K562 (cell line): ENCODE data around the gene RXRA. TPM values are rescaled to one million over a fixed set of nuclear protein-coding genes. Genes with fewer than 3 reads are reported as not detected.
A peak's percentile ranks its signal among the peaks of the same experiment; 100 is the strongest.

Experiments
- ATAC-seq: fragments of 200-7000 bp; cut with Tn5 transposase; 3 replicates; pipeline ENCODE4 v1.9.1; 2020; ENCODE audit warnings: moderate library complexity
- BruUV-seq: library from RNA; stranded (reverse); fragments of 400-500 nt; replicated peaks from 2 replicates; lab custom pipeline; 2021; lab: Mats Ljungman, UMichigan
- CTCF ChIA-PET: fragments of 300-600 bp; formaldehyde crosslinking; extraction: SDS; loops from one replicate; lab custom pipeline; 2021; ENCODE audit warnings: low intra/inter-chr PET ratio; lab: Yijun Ruan, JAX
- POLR2A ChIA-PET: fragments of 300-600, 350-650 bp; sonication (Branson Sonifier 250); formaldehyde crosslinking; extraction: SDS; loops from one replicate; lab custom pipeline; 2021; ENCODE audit warnings: antibody characterized with exemption, inconsistent platforms; lab: Yijun Ruan, JAX
- DNase-seq, 4 experiments: peaks; one replicate each; pipeline versions ENCODE4 v3.0.0 to v3.0.0-alpha.2; 2011 to 2018; ENCODE audit warnings: low spot score in 3 of 4, mixed read lengths in 3 of 4; ENCODE audit errors: extremely low read depth in 1 of 4
- FAIRE-seq: peaks from 2 replicates; lab custom pipeline; 2011; peaks lifted over from hg19 to GRCh38; lab: Jason Lieb, UNC
- H2AFZ ChIP-seq: 2 replicates; pipeline ENCODE4 v1.6.0; 2011; ENCODE audit warnings: low read depth, low read length, control low read depth, inconsistent platforms
- H3K27ac ChIP-seq: fragments of 200-600 bp; 3 replicates; pipeline ENCODE4 v1.8.0; 2011; ENCODE audit warnings: low read depth, mild to moderate bottlenecking, control low read depth, inconsistent platforms, low read length, moderate library complexity, mixed read lengths; ENCODE audit errors: extremely low read depth
- H3K27me3 ChIP-seq, 2 experiments: fragments of 300-600 bp in 1 of 2; 2 replicates in 1 of 2; 3 replicates in 1 of 2; pipeline versions ENCODE4 v1.6.0 to v1.8.0; 2011; ENCODE audit warnings: inconsistent platforms in 2 of 2, low read length in 2 of 2, mild to moderate bottlenecking in 1 of 2, mixed read lengths in 1 of 2, moderate library complexity in 1 of 2; ENCODE audit not compliant: control insufficient read depth in 2 of 2, insufficient read depth in 2 of 2
- H3K36me3 ChIP-seq: fragments of 300-600 bp; 3 replicates; pipeline ENCODE4 v1.8.0; 2011; ENCODE audit warnings: mild to moderate bottlenecking, low read length, inconsistent platforms; ENCODE audit not compliant: control insufficient read depth, insufficient read depth
- H3K4me1 ChIP-seq, 2 experiments: fragments of 200-600 bp in 1 of 2; replicated peaks in 1 of 2; 2 replicates in 1 of 2; 3 replicates in 1 of 2; pipeline versions ENCODE4 v1.5.1 to v1.8.0; 2011; ENCODE audit warnings: inconsistent platforms in 2 of 2, low read length in 2 of 2, mild to moderate bottlenecking in 1 of 2, mixed read lengths in 1 of 2, moderate library complexity in 1 of 2; ENCODE audit not compliant: control insufficient read depth in 2 of 2, insufficient read depth in 2 of 2
- H3K4me2 ChIP-seq: 2 replicates; pipeline ENCODE4 v1.6.1; 2011; ENCODE audit warnings: low read length, control low read depth, inconsistent platforms, mixed read lengths; ENCODE audit not compliant: insufficient read depth
- H3K4me3 ChIP-seq: fragments of 200-600 bp; sonication (generic), shearing (Covaris generic); 2 replicates; pipeline ENCODE4 v1.5.1; 2016; ENCODE audit warnings: control low read depth, inconsistent platforms
- H3K79me2 ChIP-seq: fragments of 200-600 bp; 3 replicates; pipeline ENCODE4 v1.8.0; 2011; ENCODE audit warnings: low read length, inconsistent platforms; ENCODE audit not compliant: control insufficient read depth, insufficient read depth
- H3K9ac ChIP-seq, 2 experiments: 2 replicates each; pipeline versions ENCODE4 v1.6.0 to v1.6.1; 2011; ENCODE audit warnings: low read depth in 2 of 2, low read length in 2 of 2, control low read depth in 1 of 2, inconsistent platforms in 1 of 2, mild to moderate bottlenecking in 1 of 2, mixed read lengths in 1 of 2; ENCODE audit not compliant: insufficient read depth in 1 of 2
- H3K9me1 ChIP-seq: one replicate; pipeline ENCODE4 v1.6.0; 2011; ENCODE audit warnings: inconsistent platforms, mild to moderate bottlenecking, low read length, moderate library complexity; ENCODE audit not compliant: control insufficient read depth, insufficient read depth
- H3K9me3 ChIP-seq: replicated peaks from 2 replicates; pipeline ENCODE4 v1.5.1; 2011; ENCODE audit warnings: low read depth, low read length, inconsistent platforms; ENCODE audit not compliant: control insufficient read depth, insufficient read depth
- H4K20me1 ChIP-seq: replicated peaks from 2 replicates; pipeline ENCODE4 v1.6.1; 2011; ENCODE audit warnings: low read length, inconsistent platforms, mixed read lengths; ENCODE audit not compliant: control insufficient read depth, insufficient read depth
- HMBOX1 ChIP-seq: sonication (generic); IDR thresholded peaks from 2 replicates; pipeline ENCODE4 v1.6.1; 2016
- MXD1 ChIP-seq: fragments of 250-450 bp; sonication (Bioruptor Pico); IDR thresholded peaks from 2 replicates; pipeline ENCODE4 v1.8.0; 2021; ENCODE audit warnings: borderline replicate concordance, mild to moderate bottlenecking, moderate library complexity; ENCODE audit not compliant: poor library complexity, severe bottlenecking
- SAFB ChIP-seq: fragments of 200-400 bp; formaldehyde crosslinking; IDR thresholded peaks from 2 replicates; pipeline ENCODE4 v1.6.1; 2017; ENCODE audit warnings: low read depth, low read length, borderline replicate concordance
- SRSF9 ChIP-seq: fragments of 200-400 bp; formaldehyde crosslinking; IDR thresholded peaks from 2 replicates; pipeline ENCODE4 v1.6.1; 2017; ENCODE audit warnings: low read depth, low read length, borderline replicate concordance
- ZFP36 ChIP-seq: fragments of 150-350 bp; IDR thresholded peaks from 2 replicates; pipeline ENCODE4 v1.6.1; 2018; ENCODE audit warnings: low read length, low read depth; ENCODE audit not compliant: partially characterized antibody
- ZFPM2 ChIP-seq: fragments of 250-450 bp; sonication (Bioruptor Pico); IDR thresholded peaks from 2 replicates; pipeline ENCODE4 v1.5.1; 2022; ENCODE audit warnings: mild to moderate bottlenecking
- ZNF263 ChIP-seq: sonication (generic); formaldehyde crosslinking; IDR thresholded peaks from 2 replicates; pipeline ENCODE4 v1.8.0; 2022; ENCODE audit warnings: mild to moderate bottlenecking, missing genetic modification reagents, borderline replicate concordance
- WGBS: fragments of 100-300 bp; shearing (Covaris generic); methylation state at CpG from one replicate; pipeline ENCODE4 v1.1.6; 2016; ENCODE audit warnings: low coverage, mixed read lengths; ENCODE audit not compliant: insufficient coverage; ENCODE audit errors: missing lambda C conversion rate; 5-methylcytosine and 5-hydroxymethylcytosine counted together
- in situ Hi-C: fragments of 300-500 bp; cut with MboI; formaldehyde crosslinking; loops from 4 replicates; pipeline ENCODE4 v1.15.0; 2018; ENCODE audit warnings: inconsistent platforms, mixed read lengths
- intact Hi-C: fragments of 100-400 bp; cut with micrococcal nuclease; formaldehyde crosslinking; loops from 2 replicates; pipeline ENCODE4 v1.14.2; 2022
- polyA plus RNA-seq, 8 experiments: library from polyadenylated mRNA; depleted of rRNA in 4 of 8; stranded (reverse) in 5 of 8; unstranded in 3 of 8; fragments of >200 nt; fragmentation: Nextera tagmentation in 2 of 8; fragmentation: Illumina TruSeq in 1 of 8; extraction: Ambion mirVana in 2 of 8; extraction: Trizol in 1 of 8; gene quantifications; 2 replicates each; pipeline versions ENCODE4 v1.2.1 to v1.2.3, GENCODE V29; 2011 to 2014; ENCODE audit warnings: inconsistent platforms in 1 of 8, missing spikeins in 1 of 8
- total RNA-seq, 7 experiments: library from RNA; depleted of rRNA in 6 of 7; stranded (reverse); fragments of >200 nt in 6 of 7; fragmentation: Illumina TruSeq in 2 of 7; extraction: Trizol in 2 of 7; gene quantifications; 2 replicates each; pipeline versions ENCODE4 v1.2.1 to v1.2.3, GENCODE V29; 2011 to 2021; ENCODE audit warnings: low replicate concordance in 1 of 7

Gene RXRA
- total and polyA plus RNA-seq, 9 of the 15 experiments (the other 6 are each of a cell fraction or from before 2014, with no cell fraction given) = 0.35 to 23.6 (median 4.6) TPM

- Histone ChIP-seq H3K4me3 (no peak overlapping the region), H3K4me1 (peaks cover 0 to 3% of the 10 kb centered on the region in 2 experiments; a peak in 1 of 5 replicates), H2AFZ (no peak overlapping the region), H3K27me3 (peaks cover 3 to 22% of the 10 kb centered on the region in 2 experiments; a peak in 3 of 5 replicates), H3K27ac (no peak overlapping the region), H3K79me2 (no peaks in the 10 kb centered on the region), H3K9ac (no peak overlapping the region), H3K36me3 (no peaks in the 10 kb centered on the region)
- FAIRE-seq (no peak), DNase-seq (no peak), ATAC-seq (no peak)
- 3% methylated on average over 26 of the region's 26 CpGs for WGBS
- POLR2A ChIA-PET = interaction anchor here (0.6 kb wide), 3 partner anchors 14 to 430 kb away, joined by 3 read pairs; no protein-coding TSS in a partner anchor
- intact Hi-C loops = no loop called here
- TF ChIP-seq SAFB = no peak
- no peak for TF ChIP-seq HMBOX1
- no peak for TF ChIP-seq ZFPM2 (CRISPR knock-in tag)
- no peak for TF ChIP-seq ZNF263 (CRISPR knock-in tag)
- peak; percentile 19 for TF ChIP-seq ZFP36
- TF ChIP-seq SRSF9 = no peak
- TF ChIP-seq MXD1 = no peak
- TF ChIP-seq, all 486 proteins: peak for 1
- Histone ChIP-seq H3K9me1 (no peaks in the 10 kb centered on the region), H3K4me2 (no peak overlapping the region), H3K9me3 (no peaks in the 10 kb centered on the region), H4K20me1 (no peaks in the 10 kb centered on the region)
- in situ Hi-C loops = no loop called here
- no TSS peak for BruUV-seq
- CTCF ChIA-PET = no interaction called here
Measured at GRCh38 chr9:134473141-134474054, 147.1 kb downstream of the RXRA start.
